GM18951 (cell line): ENCODE measurements around the gene RALA.

Source experiments
- POLR2A ChIP-seq: IDR thresholded peaks from 4 replicates; pipeline ENCODE4 v1.6.1; 2011; ENCODE audit warnings: mild to moderate bottlenecking; ENCODE audit not compliant: insufficient read length, insufficient read depth; ENCODE audit errors: extremely low read depth
- in situ Hi-C: fragments of 300-500 bp; cut with MboI; formaldehyde crosslinking; loops from one replicate; pipeline ENCODE4 v1.12.0; 2022; ENCODE audit warnings: low sequenced_read_pairs, mixed read lengths, inconsistent platforms; ENCODE audit not compliant: unreplicated experiment

The RALA gene

GRCh38 chr7:39623047-39623731 is at the start of gene RALA:
Gene RALA (plus strand): TSS chr7:39623572. CDS start chr7:39686668, 63,096 bp downstream.
- in situ Hi-C loops = no loop called here
- TF ChIP-seq POLR2A = peak; percentile 90

- no peak for TF ChIP-seq POLR2A
- in situ Hi-C loops = loop anchor here (25.0 kb wide), 1 partner anchor 487 kb away; no protein-coding TSS in a partner anchor
These were observed 48.6 kb upstream of the RALA start for GRCh38 chr7:39574673-39575349.

GRCh38 chr7:39577229-39577874 is 46.0 kb upstream of the RALA start:
- in situ Hi-C loops = loop anchor here (25.0 kb wide), 1 partner anchor 485 kb away; no protein-coding TSS in a partner anchor
- TF ChIP-seq POLR2A = no peak

DNA sequence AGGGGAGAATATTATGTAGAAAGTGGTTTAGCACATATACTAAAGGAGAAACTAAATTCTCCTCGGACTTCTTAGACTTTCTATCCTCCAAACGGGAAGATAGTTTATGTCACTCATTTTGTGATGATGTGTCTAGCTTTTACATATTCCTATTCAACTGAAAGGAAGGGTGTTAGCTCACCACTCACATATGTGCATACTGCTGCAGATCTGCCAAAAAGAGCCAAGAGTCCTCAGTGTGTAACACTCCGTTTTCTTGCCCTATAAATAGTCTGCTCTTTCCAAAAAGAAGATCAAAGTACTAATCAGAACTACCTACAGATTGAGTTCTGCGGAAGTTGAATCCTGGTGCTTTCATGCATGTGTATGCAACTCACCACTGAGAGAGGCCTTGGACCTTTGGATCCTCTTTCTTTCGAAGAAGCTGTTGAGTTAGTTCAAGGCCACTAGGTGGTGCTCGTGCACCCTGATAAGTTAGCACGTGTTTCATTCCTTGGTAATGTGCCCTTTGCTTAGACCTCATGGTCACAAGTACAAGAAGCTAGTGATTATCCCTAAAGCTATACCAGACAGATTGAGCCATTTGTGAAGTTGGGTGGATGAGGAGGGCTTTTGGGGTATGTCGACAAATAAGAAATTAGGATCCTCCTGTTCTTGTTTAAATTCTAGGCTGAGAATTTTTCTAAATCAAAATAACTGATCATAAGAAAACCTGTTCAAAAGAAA is 43.1 kb upstream of the RALA start:
- in situ Hi-C loops = loop anchor here (5.0 to 25.0 kb wide), 2 partner anchors 162 to 482 kb away; no protein-coding TSS in a partner anchor
- TF ChIP-seq POLR2A = no peak

DNA sequence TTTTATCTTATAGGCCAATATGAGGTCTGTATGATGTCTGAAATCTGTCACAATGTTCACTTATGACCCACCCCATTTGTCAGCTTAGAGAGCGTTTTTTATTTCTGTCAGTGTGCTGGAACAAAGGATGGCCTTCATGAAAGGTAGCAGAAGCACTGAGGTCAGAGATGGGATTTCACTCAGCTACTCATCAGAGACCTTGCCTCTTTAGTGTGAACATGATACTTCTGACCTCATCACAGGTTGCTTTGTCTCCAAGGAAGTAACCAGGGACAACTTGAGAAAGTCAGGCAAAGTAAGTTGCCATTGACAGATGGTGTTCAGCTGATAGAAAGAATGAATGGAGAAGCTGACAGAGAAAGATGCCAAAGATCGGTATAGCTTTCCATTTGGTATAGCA is 40.8 kb upstream of the RALA start:
- in situ Hi-C loops = loop anchor here (5.0 to 25.0 kb wide), 2 partner anchors 160 to 480 kb away; no protein-coding TSS in a partner anchor
- no peak for TF ChIP-seq POLR2A

- TF ChIP-seq POLR2A = no peak
- in situ Hi-C loops = loop anchor here (5.0 to 25.0 kb wide), 2 partner anchors 159 to 479 kb away; no protein-coding TSS in a partner anchor
These were observed 39.8 kb upstream of the RALA start for GRCh38 chr7:39583539-39583938.

DNA sequence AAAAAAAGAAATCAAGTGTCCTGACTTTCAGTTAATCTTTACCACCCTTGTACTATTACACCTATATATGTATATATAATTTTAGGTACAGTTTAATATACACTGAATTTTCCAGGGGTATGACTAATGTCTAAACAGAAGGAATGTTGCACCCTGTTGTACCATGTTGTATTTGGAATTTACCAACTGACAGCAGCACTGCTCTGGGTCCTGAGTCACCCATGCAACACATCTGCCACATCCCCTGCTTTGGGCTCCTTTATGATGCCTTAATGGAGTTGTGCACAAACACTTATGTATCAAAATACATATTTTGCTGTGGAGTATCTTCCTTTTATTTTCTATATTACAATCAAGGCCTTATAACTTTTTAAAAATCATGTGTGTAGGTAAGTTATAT is 36.0 kb upstream of the RALA start:
- TF ChIP-seq POLR2A = no peak
- in situ Hi-C loops = loop anchor here (25.0 kb wide), 1 partner anchor 475 kb away; no protein-coding TSS in a partner anchor

DNA sequence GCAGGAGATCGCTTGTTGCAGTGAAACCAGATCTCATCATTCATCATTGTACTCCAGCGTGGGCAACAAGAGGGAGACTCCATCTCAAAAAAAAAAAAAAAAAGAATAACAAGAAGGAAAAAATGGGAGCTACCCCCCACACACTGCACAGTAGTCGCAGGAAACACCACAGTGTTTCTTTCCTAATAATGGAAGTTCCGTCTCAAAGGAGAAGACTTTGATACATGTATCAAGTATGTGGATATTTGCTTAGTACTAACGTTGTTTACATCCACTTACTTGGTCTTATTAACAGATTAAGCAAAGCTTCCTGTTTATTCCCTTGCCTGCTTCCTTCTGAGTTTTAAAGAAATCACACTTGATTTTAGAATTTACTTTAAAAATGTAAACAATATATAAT is 35.0 kb upstream of the RALA start:
- in situ Hi-C loops = loop anchor here (25.0 kb wide), 1 partner anchor 474 kb away; no protein-coding TSS in a partner anchor
- TF ChIP-seq POLR2A = no peak

DNA sequence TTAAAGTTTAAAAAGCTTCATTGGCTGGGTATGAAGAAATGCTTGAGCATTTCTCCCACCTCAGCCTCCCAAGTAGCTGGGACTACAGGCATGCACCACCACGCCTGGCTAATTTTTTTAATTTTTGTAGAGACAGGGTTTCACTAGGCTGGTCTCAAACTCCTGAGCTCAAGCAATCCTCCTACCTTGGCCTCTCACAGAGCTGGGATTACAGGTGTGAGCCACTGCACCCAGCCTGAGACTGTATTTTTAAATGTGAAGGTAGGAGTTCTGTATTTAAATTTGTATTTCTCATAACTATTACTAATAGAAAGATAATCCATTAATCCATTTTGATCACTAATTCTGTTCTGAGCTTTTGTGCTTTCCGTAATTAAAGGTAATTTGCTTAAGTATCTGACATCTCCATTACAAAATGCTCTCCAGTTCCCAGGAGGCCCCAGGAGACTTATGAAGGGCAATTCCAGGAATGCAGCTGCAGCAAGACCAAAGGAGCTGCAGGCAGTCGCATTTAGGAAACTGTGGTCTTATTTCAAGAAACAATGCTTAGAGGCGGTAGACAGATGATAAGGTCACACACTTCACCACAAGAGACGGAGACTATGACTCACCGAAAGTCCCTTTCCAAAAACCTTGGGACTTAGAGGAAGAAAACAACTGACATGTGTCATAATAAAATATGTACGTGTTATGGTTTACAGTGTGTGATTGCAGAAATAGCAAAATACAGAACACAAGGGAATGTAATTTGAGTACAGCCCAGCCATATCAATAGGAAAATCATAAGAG is 33.9 kb upstream of the RALA start:
- no peak for TF ChIP-seq POLR2A
- in situ Hi-C loops = loop anchor here (25.0 kb wide), 1 partner anchor 473 kb away; no protein-coding TSS in a partner anchor

DNA sequence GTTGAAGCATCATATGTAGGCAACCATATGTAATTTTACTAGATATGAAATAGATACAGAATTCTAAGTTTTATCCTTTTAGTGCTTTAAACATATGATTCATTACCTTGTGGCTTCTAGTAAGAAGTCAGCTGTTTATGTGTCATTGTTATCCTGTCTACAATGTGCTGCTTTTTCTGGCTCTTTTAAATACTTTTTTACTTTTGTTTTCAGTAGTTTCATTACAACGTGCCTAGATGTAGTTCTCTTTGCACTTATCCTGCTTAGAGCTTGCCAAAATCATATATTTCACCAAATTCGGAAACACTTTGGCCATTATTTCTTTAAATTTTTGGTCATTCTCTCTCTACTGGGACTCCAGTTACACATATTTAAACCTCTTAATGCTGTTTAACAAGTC is 30.8 kb upstream of the RALA start:
- TF ChIP-seq POLR2A = no peak
- in situ Hi-C loops = loop anchor here (25.0 kb wide), 1 partner anchor 470 kb away; no protein-coding TSS in a partner anchor

DNA sequence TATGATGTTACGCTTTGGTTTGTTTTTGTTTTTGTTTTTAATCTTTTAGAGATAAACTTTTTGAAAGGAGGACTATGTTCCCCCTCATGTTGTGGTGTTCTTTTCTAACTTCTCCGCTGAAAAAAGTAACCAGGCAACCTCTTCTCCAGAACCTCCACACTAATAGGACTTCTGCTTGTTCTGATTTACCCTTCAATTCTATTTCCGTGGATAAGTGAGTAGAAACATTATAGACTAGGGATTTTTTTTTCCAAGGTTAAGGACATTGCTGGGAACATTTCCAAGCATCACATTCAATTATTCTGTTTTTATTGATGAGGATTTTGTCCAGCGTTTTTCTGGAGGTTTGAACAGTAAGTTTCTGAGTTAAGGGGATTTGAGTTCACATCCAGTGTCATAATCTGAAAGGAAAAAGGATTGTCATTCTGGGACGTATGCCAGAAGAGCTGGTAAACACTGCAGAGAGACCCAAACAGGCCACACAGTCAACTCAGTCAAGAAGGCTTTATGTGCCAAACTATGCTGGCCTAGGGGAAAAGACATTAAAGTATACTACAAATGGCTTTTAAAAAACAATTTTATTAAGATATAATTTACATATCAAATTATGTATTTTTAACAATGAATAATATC is 28.3 kb upstream of the RALA start:
- in situ Hi-C loops = loop anchor here (25.0 kb wide), 1 partner anchor 467 kb away; no protein-coding TSS in a partner anchor
- no peak for TF ChIP-seq POLR2A
